IMR-90 (cell line): ENCODE measurements around the gene NLGN1.

Experiments
- BHLHE40 ChIP-seq: fragments of 150-350 bp; IDR thresholded peaks from 2 replicates; pipeline ENCODE4 v1.6.1; 2016; ENCODE audit warnings: mild to moderate bottlenecking, low read depth, low read length
- CEBPB ChIP-seq: IDR thresholded peaks from 2 replicates; pipeline ENCODE4 v1.6.1; 2012; ENCODE audit warnings: low read depth, low read length, improper control_type of control experiment
- CTCF ChIP-seq: conservative IDR thresholded peaks from 2 replicates; pipeline ENCODE4 v1.5.1; 2012; ENCODE audit warnings: mild to moderate bottlenecking, low read depth, low read length, improper control_type of control experiment
- MAZ ChIP-seq: IDR thresholded peaks from 2 replicates; pipeline ENCODE4 v1.6.1; 2012; ENCODE audit warnings: low read depth, mild to moderate bottlenecking, low read length, improper control_type of control experiment, moderate library complexity, borderline replicate concordance

DNA sequence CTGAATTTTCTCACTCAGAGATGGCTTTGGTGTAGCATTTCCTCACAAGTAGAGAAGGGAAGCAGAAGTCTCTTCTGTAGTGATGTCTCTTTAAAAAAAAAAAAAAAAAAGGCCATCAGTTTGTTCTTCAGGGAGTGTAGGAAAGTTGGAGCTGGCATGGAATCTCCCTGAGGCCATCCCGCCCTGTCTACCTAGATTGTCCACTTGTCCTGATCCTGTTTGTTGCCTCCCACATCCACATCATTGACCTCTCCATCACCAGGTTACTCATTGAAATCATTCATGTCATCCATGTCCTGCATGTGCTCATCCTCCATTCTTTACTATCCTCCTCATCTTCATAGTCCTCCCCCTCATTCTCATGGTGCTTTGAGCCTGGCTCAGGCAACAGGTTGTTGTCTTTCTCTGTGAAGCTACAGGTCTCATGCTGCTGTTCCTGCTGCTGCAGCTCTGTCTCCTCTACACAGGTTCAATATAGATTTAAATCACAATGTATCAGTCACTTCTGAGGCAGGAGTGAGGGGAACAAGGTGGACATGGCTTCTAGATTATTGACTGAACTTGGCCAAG lies 905.3 kb downstream of the NLGN1 start:
- TF ChIP-seq CTCF = no peak
- TF ChIP-seq BHLHE40 = no peak
- no peak for TF ChIP-seq MAZ
- TF ChIP-seq CEBPB = no peak
